ENCODE data around the gene GMPPA. TPM values are rescaled to one million over a fixed set of nuclear protein-coding genes. Genes with fewer than 3 reads are reported as not detected.

The GMPPA gene
- total and polyA plus RNA-seq, 8 donors, result 16.5 to 185 (median 32.5) TPM

DNA sequence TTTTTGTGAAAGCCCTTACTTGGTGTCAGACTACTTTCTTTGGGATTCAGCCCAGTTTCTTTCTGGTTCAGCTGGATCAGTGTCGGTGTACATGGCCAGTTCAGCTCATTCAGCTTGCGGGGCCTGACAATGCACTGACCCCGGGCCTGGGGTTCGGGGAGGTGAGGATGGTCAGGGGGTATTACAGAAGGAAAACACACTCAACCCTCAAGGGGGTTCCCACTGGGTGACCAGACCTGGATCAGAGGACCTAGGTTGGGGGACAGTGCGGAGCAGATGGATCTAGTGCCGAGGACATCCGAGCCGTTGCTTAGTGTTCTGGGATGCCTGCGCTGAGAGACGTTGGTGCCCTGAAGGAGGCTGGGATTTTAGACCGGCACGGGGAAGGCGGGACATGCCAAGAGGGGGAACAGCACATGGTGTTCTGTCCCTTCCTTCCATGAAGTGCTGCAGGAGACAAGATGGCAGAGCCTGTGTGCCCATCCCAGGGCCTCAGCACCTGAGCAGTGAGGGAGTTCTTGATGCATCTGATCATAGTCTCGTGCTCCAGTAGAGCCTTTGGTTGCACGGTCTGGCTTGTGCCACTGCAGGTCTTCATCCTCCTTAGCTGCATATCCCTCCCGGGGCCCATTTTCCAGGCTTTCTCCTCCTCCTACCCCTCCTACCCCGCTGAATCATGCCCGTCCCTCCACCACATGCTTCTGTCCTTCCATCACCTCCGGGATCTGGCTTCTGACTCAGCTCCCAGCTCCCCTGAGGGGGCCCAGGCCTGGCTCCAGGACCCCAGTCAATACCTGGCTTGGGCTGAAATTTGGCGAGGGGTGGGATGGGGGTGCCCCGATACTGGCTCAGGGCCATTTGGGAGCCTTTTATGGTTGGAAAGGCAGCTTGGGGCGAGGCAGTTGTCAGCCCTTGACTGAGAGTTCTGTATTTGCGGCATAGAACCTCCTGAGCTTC is 46.1 kb upstream of the GMPPA start:
- H3K4me3 ChIP-seq, result peak overlapping the region in 1 of 4 donors; percentile 3
- peaks cover 11 to 46% (median 21%) of the 10 kb centered on the region in 4 donors for H3K4me1 ChIP-seq
- DNase-seq, result peak in 1 of 2 donors; percentile 81
- peak; percentile 95 for TF ChIP-seq EP300 (IDR thresholded peaks at IDR 0.05)
- peak in 2 of 3 donors; percentile 57 to 92 for TF ChIP-seq POLR2AphosphoS5 (IDR thresholded peaks at IDR 0.05)
- TF ChIP-seq, protein P1, sequence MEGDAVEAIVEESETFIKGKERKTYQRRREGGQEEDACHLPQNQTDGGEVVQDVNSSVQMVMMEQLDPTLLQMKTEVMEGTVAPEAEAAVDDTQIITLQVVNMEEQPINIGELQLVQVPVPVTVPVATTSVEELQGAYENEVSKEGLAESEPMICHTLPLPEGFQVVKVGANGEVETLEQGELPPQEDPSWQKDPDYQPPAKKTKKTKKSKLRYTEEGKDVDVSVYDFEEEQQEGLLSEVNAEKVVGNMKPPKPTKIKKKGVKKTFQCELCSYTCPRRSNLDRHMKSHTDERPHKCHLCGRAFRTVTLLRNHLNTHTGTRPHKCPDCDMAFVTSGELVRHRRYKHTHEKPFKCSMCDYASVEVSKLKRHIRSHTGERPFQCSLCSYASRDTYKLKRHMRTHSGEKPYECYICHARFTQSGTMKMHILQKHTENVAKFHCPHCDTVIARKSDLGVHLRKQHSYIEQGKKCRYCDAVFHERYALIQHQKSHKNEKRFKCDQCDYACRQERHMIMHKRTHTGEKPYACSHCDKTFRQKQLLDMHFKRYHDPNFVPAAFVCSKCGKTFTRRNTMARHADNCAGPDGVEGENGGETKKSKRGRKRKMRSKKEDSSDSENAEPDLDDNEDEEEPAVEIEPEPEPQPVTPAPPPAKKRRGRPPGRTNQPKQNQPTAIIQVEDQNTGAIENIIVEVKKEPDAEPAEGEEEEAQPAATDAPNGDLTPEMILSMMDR (IDR thresholded peaks at IDR 0.05), result no peak
- no peaks in the 10 kb centered on the region for H3K9me3 ChIP-seq
- peak overlapping the region; percentile 0 to 95 (median 84) for H3K27ac ChIP-seq
- peaks cover 0 to 61% (median 41%) of the 10 kb centered on the region in 3 donors for H3K27me3 ChIP-seq
- H3K36me3 ChIP-seq, result no peaks in the 10 kb centered on the region
- intact Hi-C loops (cut with DNase I; ENCODE audit: low total_unique reads), result no loop called here
- 72 to 80% (median 74%) methylated on average over 21 to 23 of the region's 23 CpGs for WGBS, 5 donors

DNA sequence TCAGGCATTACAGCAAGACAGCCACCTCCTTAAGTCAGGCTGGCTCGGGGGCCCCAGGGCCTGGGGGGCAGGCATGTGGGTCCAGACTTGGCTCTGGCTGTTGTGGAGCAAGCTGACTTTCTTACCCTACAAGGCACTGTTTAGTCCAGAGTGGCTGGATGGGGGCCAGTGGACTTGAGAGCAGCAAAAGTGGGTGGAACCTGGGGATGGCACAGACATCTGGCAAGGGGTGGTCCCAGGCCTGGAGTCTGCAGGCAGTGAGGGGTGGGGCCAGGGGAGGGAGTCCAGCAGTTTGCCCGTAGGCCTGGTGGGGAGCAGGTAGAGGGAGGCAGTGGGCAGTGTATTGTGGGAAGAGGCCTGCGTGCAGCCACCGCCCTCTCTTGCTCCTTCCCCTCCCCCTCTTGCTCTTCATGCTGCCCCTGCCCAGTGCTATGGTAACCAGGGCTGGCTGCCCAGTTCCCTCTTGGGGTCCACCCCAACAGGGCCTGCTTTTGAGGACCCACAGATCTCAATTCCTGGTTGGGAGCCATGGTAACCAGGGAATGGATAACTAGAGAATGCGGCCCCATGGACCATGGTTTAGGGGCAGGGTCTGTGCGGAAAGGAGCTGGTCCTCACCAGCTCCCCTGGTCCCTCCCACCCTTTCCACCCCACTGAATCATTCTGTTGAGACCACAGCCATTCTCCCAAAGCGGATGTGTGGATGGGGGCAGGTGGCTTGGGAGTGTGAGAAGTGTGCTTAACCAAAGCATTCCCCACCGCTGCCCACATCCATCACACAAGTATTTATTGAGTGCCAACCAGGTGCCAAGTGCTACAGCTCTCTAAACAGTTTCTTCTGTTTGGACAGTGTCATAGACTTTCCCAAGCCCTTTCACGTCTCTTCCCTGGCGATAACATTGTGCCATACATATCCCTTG is 44.8 kb upstream of the GMPPA start:
- 56 to 77% (median 73%) methylated on average over 9 to 10 of the region's 10 CpGs for WGBS, 5 donors
- DNase-seq, result peak in 1 of 2 donors; percentile 89
- Histone ChIP-seq H3K36me3 (no peaks in the 10 kb centered on the region), H3K27ac (peak overlapping the region in 4 of 5 donors; percentile 72 to 95 (median 87)), H3K4me3 (no peak overlapping the region), H3K9me3 (no peaks in the 10 kb centered on the region), H3K4me1 (peaks cover 0 to 40% (median 12%) of the 10 kb centered on the region in 4 donors), H3K27me3 (peaks cover 0 to 48% (median 29%) of the 10 kb centered on the region in 3 donors)
- TF ChIP-seq EP300 (IDR thresholded peaks at IDR 0.05) (peak; percentile 78), POLR2A (IDR thresholded peaks at IDR 0.05) (no peak), POLR2AphosphoS5 (IDR thresholded peaks at IDR 0.05) (peak in 2 of 3 donors; percentile 24 to 34)
- intact Hi-C loops (cut with DNase I; ENCODE audit: low total_unique reads), result no loop called here

DNA sequence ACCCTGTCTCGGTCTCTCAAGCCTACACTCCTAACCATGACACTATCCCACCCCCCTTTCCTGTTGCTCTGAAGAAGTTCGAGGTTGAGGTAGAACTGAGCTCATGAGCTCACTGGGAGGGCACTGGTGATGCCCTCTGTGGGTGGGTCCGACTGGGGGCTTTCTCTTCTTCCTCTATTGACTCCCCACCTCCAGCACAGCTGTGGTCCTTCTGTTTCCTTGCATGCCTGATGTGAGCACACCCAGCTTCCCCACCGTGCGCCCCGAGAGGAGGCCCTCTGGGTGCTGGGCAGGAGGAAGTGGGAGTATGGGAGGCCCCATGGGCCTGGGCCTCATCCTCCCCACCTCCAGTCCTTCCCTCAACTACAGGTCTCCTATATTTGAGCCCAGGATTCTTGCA is 43.1 kb upstream of the GMPPA start:
- H3K27ac ChIP-seq, result peak overlapping the region in 3 of 5 donors; percentile 84 to 95 (median 90)
- H3K9me3 ChIP-seq, result no peaks in the 10 kb centered on the region

DNA sequence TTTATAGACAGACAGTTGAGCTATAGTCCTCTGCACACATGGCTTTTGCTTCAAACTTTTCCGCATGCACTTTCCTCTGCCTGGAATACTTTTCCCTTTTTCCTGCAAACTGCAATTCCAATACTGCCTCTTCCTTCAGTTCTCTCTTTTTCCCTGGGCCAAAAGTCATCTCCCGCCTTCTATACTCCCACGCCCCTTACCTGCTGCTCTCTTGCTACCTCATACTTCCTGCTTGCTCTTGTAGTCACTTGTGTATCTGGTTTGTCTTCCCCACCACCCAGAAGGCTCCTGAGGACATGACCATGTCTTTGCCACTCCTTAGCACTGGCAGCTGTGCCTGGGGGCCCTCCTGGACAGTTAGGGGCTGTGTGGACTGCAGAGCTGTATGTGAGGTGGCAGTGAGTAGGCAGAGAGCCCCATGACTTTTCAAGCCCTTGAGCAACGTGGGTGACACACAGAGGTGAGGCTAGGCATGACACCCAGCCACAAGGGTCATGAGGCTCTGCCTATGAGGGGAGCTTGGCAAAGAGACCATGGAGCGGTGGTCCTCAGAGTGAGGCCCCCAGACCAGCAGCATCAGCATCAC is 40.8 kb upstream of the GMPPA start:
- TF ChIP-seq POLR2AphosphoS5 (IDR thresholded peaks at IDR 0.05) (no peak), EP300 (IDR thresholded peaks at IDR 0.05) (no peak), POLR2A (IDR thresholded peaks at IDR 0.05) (no peak)
- TF ChIP-seq, protein P1 (IDR thresholded peaks at IDR 0.05), result no peak
- no peak for DNase-seq
- peaks cover 0 to 37% (median 21%) of the 10 kb centered on the region in 3 donors for H3K27me3 ChIP-seq
- H3K4me3 ChIP-seq, result no peak overlapping the region
- H3K27ac ChIP-seq, result peak overlapping the region in 3 of 5 donors; percentile 84 to 95 (median 90)
- peaks cover 0 to 12% (median 5%) of the 10 kb centered on the region in 4 donors for H3K36me3 ChIP-seq
- H3K9me3 ChIP-seq, result no peaks in the 10 kb centered on the region
- H3K4me1 ChIP-seq, result peaks cover 12 to 49% (median 29%) of the 10 kb centered on the region in 4 donors
- intact Hi-C loops (cut with DNase I; ENCODE audit: low total_unique reads), result no loop called here
- WGBS, 5 donors, result 54 to 70% (median 64%) methylated on average over 5 of the region's 5 CpGs

More for the DNA sequence above, 43.1 kb upstream of the GMPPA start:
- intact Hi-C loops (cut with DNase I; ENCODE audit: low total_unique reads), result no loop called here
- Histone ChIP-seq H3K4me1 (peaks cover 6 to 53% (median 21%) of the 10 kb centered on the region in 4 donors), H3K36me3 (no peaks in the 10 kb centered on the region), H3K4me3 (no peak overlapping the region), H3K27me3 (peaks cover 0 to 43% (median 29%) of the 10 kb centered on the region in 3 donors)
- TF ChIP-seq, protein P1 (IDR thresholded peaks at IDR 0.05), result no peak
- TF ChIP-seq POLR2A (IDR thresholded peaks at IDR 0.05) (no peak), POLR2AphosphoS5 (IDR thresholded peaks at IDR 0.05) (no peak), EP300 (IDR thresholded peaks at IDR 0.05) (no peak)
- 77 to 82% (median 78%) methylated on average over 6 of the region's 6 CpGs for WGBS, 5 donors
- DNase-seq, result no peak

Data from stomach (tissue), 9 donors.